HG03575 (cell line): ENCODE data around the gene ABCA2.

Experiments
- ATAC-seq: cut with Tn5 transposase; IDR thresholded peaks from one replicate; pipeline ENCODE4 v1.9.1; 2021; ENCODE audit not compliant: unreplicated experiment, insufficient number of reproducible peaks, low FRiP score; ENCODE audit errors: extremely low read depth

Gene ABCA2

GRCh38 chr9:137049544-137050449 is 21.8 kb upstream of the ABCA2 start:
- no peak for ATAC-seq

GRCh38 chr9:137048655-137049543 is 20.9 kb upstream of the ABCA2 start:
- ATAC-seq: no peak

- no peak for ATAC-seq
Measured at GRCh38 chr9:137046088-137046787, 18.2 kb upstream of the ABCA2 start, which contains the start of gene NPDC1. TSS of gene NPDC1 (minus strand) at chr9:137046177. CDS start at chr9:137045989, 188 bp downstream.

GRCh38 chr9:137045294-137046087 is 17.5 kb upstream of the ABCA2 start:
- no peak for ATAC-seq

GRCh38 chr9:137044502-137045177 is 16.6 kb upstream of the ABCA2 start:
- ATAC-seq: no peak

GRCh38 chr9:137044037-137044436 is 16.0 kb upstream of the ABCA2 start:
- ATAC-seq: no peak

GRCh38 chr9:137042751-137043727 is 15.0 kb upstream of the ABCA2 start:
- no peak for ATAC-seq

- no peak for ATAC-seq
Measured at GRCh38 chr9:137041124-137041523, 13.1 kb upstream of the ABCA2 start.

GRCh38 chr9:137040568-137040967 is 12.5 kb upstream of the ABCA2 start:
- no peak for ATAC-seq

GRCh38 chr9:137039611-137040366 is 11.8 kb upstream of the ABCA2 start:
- no peak for ATAC-seq

GRCh38 chr9:137038916-137039315 is 10.9 kb upstream of the ABCA2 start:
- no peak for ATAC-seq

GRCh38 chr9:137037483-137037882 is 9.4 kb upstream of the ABCA2 start:
- no peak for ATAC-seq

GRCh38 chr9:137037035-137037434 is 9.0 kb upstream of the ABCA2 start:
- no peak for ATAC-seq

- ATAC-seq: no peak
Measured at GRCh38 chr9:137035937-137036336, 7.9 kb upstream of the ABCA2 start.

- ATAC-seq: no peak
Measured at GRCh38 chr9:137035507-137035834, 7.4 kb upstream of the ABCA2 start.

- no peak for ATAC-seq
Measured at GRCh38 chr9:137034709-137035506, 6.9 kb upstream of the ABCA2 start.
